Upper lobe of right lung (tissue), 1 donor: ENCODE results near the gene GFPT1. TPM values are rescaled to one million over a fixed set of nuclear protein-coding genes. Genes with fewer than 3 reads are reported as not detected.

Experiments used
- ATAC-seq: fragments of 200-7000 bp; cut with Tn5 transposase; one replicate; pipeline ENCODE4 v1.9.1; 2020; ENCODE audit warnings: mild to moderate bottlenecking, moderate library complexity
- DNase-seq: peaks from one replicate; pipeline ENCODE4 v3.0.0-alpha.2; 2020
- H3K27ac ChIP-seq: fragments of 200-600 bp; one replicate; pipeline ENCODE4 v1.8.0; 2022
- H3K27me3 ChIP-seq: fragments of 200-600 bp; one replicate; pipeline ENCODE4 v1.8.0; 2022; ENCODE audit warnings: mild to moderate bottlenecking
- H3K36me3 ChIP-seq: fragments of 200-600 bp; one replicate; pipeline ENCODE4 v1.8.0; 2022
- H3K4me1 ChIP-seq: fragments of 200-600 bp; one replicate; pipeline ENCODE4 v1.8.0; 2022
- H3K4me3 ChIP-seq: fragments of 200-600 bp; one replicate; pipeline ENCODE4 v1.8.0; 2022; ENCODE audit warnings: mild to moderate bottlenecking
- H3K9me3 ChIP-seq: fragments of 200-600 bp; one replicate; pipeline ENCODE4 v1.8.0; 2022
- CTCF ChIP-seq: fragments of 200-600 bp; IDR thresholded peaks from one replicate; pipeline ENCODE4 v1.8.0; 2022; ENCODE audit warnings: antibody characterized with exemption
- intact Hi-C: fragments of 100-400 bp; cut with DNase I; formaldehyde crosslinking; loops from one replicate; pipeline ENCODE4 v1.11.0; 2022
- total RNA-seq: library from RNA; stranded (reverse); fragmentation: NEBNext Ultra II Directional; extraction: Animal tissue kit (Norgen Biotek cat#: 25700); gene quantifications from one replicate; pipeline ENCODE4 v1.2.1, GENCODE V29; 2021
- donor health status: DM: no; HTN: yes; CAD: no; lungs with severe emphysema.

The GFPT1 gene
- total RNA-seq, 1 donor from 2014 or later = 68.2 TPM

GRCh38 chr2:69305166-69305565 is 81.9 kb downstream of the GFPT1 start:
- no peak for DNase-seq

GRCh38 chr2:69304656-69305055 is 82.4 kb downstream of the GFPT1 start:
- H3K27ac ChIP-seq = no peak overlapping the region
- H3K4me1 ChIP-seq = peaks cover 24% of the 10 kb centered on the region
- H3K36me3 ChIP-seq = no peaks in the 10 kb centered on the region
- no peaks in the 10 kb centered on the region for H3K9me3 ChIP-seq
- intact Hi-C loops = loop anchor here (10.0 kb wide), 1 partner anchor 290 kb away; the partner anchor contains the start of gene ANTXR1
- TF ChIP-seq CTCF = no peak
- DNase-seq (no peak), ATAC-seq (no peak)
- H3K27me3 ChIP-seq = no peaks in the 10 kb centered on the region
- H3K4me3 ChIP-seq = no peak overlapping the region

More at GRCh38 chr2:69305166-69305565, 81.9 kb downstream of the GFPT1 start:
- intact Hi-C loops = loop anchor here (10.0 kb wide), 1 partner anchor 290 kb away; the partner anchor contains the start of gene ANTXR1
- no peaks in the 10 kb centered on the region for H3K9me3 ChIP-seq
- no peak for ATAC-seq
- H3K27ac ChIP-seq = no peak overlapping the region
- no peaks in the 10 kb centered on the region for H3K27me3 ChIP-seq
- H3K4me1 ChIP-seq = peaks cover 28% of the 10 kb centered on the region
- no peak overlapping the region for H3K4me3 ChIP-seq
- no peaks in the 10 kb centered on the region for H3K36me3 ChIP-seq
- TF ChIP-seq CTCF = no peak

- Histone ChIP-seq H3K4me3 (no peak overlapping the region), H3K36me3 (no peaks in the 10 kb centered on the region), H3K27ac (no peak overlapping the region), H3K9me3 (no peaks in the 10 kb centered on the region), H3K4me1 (no peaks in the 10 kb centered on the region), H3K27me3 (no peaks in the 10 kb centered on the region)
- intact Hi-C loops = loop anchor here (10.0 kb wide), 1 partner anchor 286 kb away; the partner anchor contains the start of gene ANTXR1
- DNase-seq (no peak), ATAC-seq (peak; percentile 45)
- TF ChIP-seq CTCF = no peak
Measured at GRCh38 chr2:69300650-69301049, 86.4 kb downstream of the GFPT1 start.

- TF ChIP-seq CTCF = no peak
- DNase-seq = no peak
- Histone ChIP-seq H3K4me3 (no peak overlapping the region), H3K4me1 (no peaks in the 10 kb centered on the region), H3K9me3 (no peaks in the 10 kb centered on the region), H3K36me3 (no peaks in the 10 kb centered on the region), H3K27me3 (no peaks in the 10 kb centered on the region), H3K27ac (no peak overlapping the region)
- intact Hi-C loops = loop anchor here (10.0 kb wide), 1 partner anchor 285 kb away; the partner anchor contains the start of gene ANTXR1
- ATAC-seq = peak; percentile 29
Measured at GRCh38 chr2:69299772-69300516, 87.1 kb downstream of the GFPT1 start.

- TF ChIP-seq CTCF = no peak
- no peaks in the 10 kb centered on the region for H3K36me3 ChIP-seq
- no peak overlapping the region for H3K4me3 ChIP-seq
- ATAC-seq = no peak
- no peak for DNase-seq
- no peaks in the 10 kb centered on the region for H3K9me3 ChIP-seq
- H3K4me1 ChIP-seq = no peaks in the 10 kb centered on the region
- H3K27me3 ChIP-seq = no peaks in the 10 kb centered on the region
- intact Hi-C loops = no loop called here
- no peak overlapping the region for H3K27ac ChIP-seq
Measured at GRCh38 chr2:69298862-69299261, 88.2 kb downstream of the GFPT1 start.
